IMR-90 (cell line): ENCODE results near the gene MYADM. TPM values are rescaled to one million over a fixed set of nuclear protein-coding genes. Genes with fewer than 3 reads are reported as not detected.

Source experiments
- ATAC-seq: fragments of 200-7000 bp; cut with Tn5 transposase; 2 replicates; pipeline ENCODE4 v1.9.1; 2020; ENCODE audit warnings: low read depth, mild to moderate bottlenecking, moderate library complexity
- BruUV-seq: library from RNA; stranded (reverse); fragments of 400-500 nt; replicated peaks from 2 replicates; lab custom pipeline; 2021; lab: Mats Ljungman, UMichigan
- CTCF ChIA-PET: fragments of 300-600 bp; formaldehyde crosslinking; extraction: SDS; loops from one replicate; lab custom pipeline; 2021; ENCODE audit warnings: antibody characterized with exemption; lab: Yijun Ruan, JAX
- POLR2A ChIA-PET: fragments of 300-600 bp; sonication (Branson Sonifier 250); formaldehyde crosslinking; loops from one replicate; lab custom pipeline; 2022; ENCODE audit warnings: antibody characterized with exemption; ENCODE audit not compliant: unreplicated experiment; lab: Charles Lee
- DNase-seq: peaks from one replicate; pipeline ENCODE4 v3.0.0; 2013
- H2AFZ ChIP-seq: replicated peaks from 2 replicates; pipeline ENCODE3; 2013; ENCODE audit warnings: low read length, mild to moderate bottlenecking; ENCODE audit not compliant: poor library complexity
- H2AK5ac ChIP-seq: 2 replicates; pipeline ENCODE4 v1.6.1; 2013; ENCODE audit warnings: low read depth, low read length, inconsistent platforms
- H2AK9ac ChIP-seq: replicated peaks from 2 replicates; pipeline ENCODE3; 2013; ENCODE audit warnings: mild to moderate bottlenecking, low read depth, low read length, moderate library complexity; ENCODE audit not compliant: poor library complexity
- H2BK120ac ChIP-seq: 2 replicates; pipeline ENCODE4 v1.6.1; 2013; ENCODE audit warnings: low read depth, low read length, inconsistent platforms
- H2BK15ac ChIP-seq: 3 replicates; pipeline ENCODE4 v1.6.1; 2013; ENCODE audit warnings: low read depth, low read length, inconsistent platforms
- H2BK20ac ChIP-seq: 2 replicates; pipeline ENCODE4 v1.6.1; 2013; ENCODE audit warnings: low read depth, mild to moderate bottlenecking, inconsistent platforms, low read length, moderate library complexity
- H2BK5ac ChIP-seq: 2 replicates; pipeline ENCODE4 v1.6.1; 2013; ENCODE audit warnings: mild to moderate bottlenecking, low read depth, low read length, inconsistent platforms; ENCODE audit not compliant: poor library complexity, severe bottlenecking
- H3K14ac ChIP-seq: replicated peaks from 2 replicates; pipeline ENCODE4 v1.6.1; 2013; ENCODE audit warnings: low read depth, low read length, inconsistent platforms
- H3K18ac ChIP-seq: 2 replicates; pipeline ENCODE4 v1.6.1; 2013; ENCODE audit warnings: low read depth, low read length, control low read depth
- H3K23ac ChIP-seq: 2 replicates; pipeline ENCODE4 v1.6.1; 2013; ENCODE audit warnings: low read depth, low read length, inconsistent platforms
- H3K27ac ChIP-seq: 2 replicates; pipeline ENCODE4 v1.5.1; 2013; ENCODE audit warnings: mild to moderate bottlenecking, control low read depth, low read length; ENCODE audit not compliant: insufficient read depth
- H3K27me3 ChIP-seq: 2 replicates; pipeline ENCODE4 v1.6.1; 2013; ENCODE audit warnings: low read length; ENCODE audit not compliant: control insufficient read depth, insufficient read depth
- H3K36me3 ChIP-seq: 2 replicates; pipeline ENCODE4 v1.6.1; 2013; ENCODE audit warnings: low read length, mixed read lengths; ENCODE audit not compliant: control insufficient read depth, insufficient read depth
- H3K4ac ChIP-seq: 2 replicates; pipeline ENCODE4 v1.6.1; 2013; ENCODE audit warnings: low read depth, low read length, inconsistent platforms
- H3K4me1 ChIP-seq: 2 replicates; pipeline ENCODE4 v1.6.1; 2013; ENCODE audit warnings: low read length, mixed read lengths; ENCODE audit not compliant: control insufficient read depth, insufficient read depth
- H3K4me2 ChIP-seq: 2 replicates; pipeline ENCODE4 v1.6.1; 2013; ENCODE audit warnings: low read depth, mild to moderate bottlenecking, control low read depth, low read length, moderate library complexity
- H3K4me3 ChIP-seq: 2 replicates; pipeline ENCODE4 v1.5.1; 2013; ENCODE audit warnings: low read depth, mild to moderate bottlenecking, control low read depth, low read length, moderate library complexity; ENCODE audit not compliant: insufficient read depth
- H3K56ac ChIP-seq: 2 replicates; pipeline ENCODE4 v1.6.1; 2013; ENCODE audit warnings: low read length, inconsistent platforms; ENCODE audit not compliant: insufficient read depth; ENCODE audit errors: extremely low read depth
- H3K79me1 ChIP-seq, 2 experiments: 2 replicates each; pipeline ENCODE4 v1.6.1; 2013; ENCODE audit warnings: low read length in 2 of 2, inconsistent platforms in 1 of 2, low read depth in 1 of 2
- H3K9ac ChIP-seq: 2 replicates; pipeline ENCODE4 v1.6.1; 2013; ENCODE audit warnings: low read depth, low read length, control low read depth
- H3K9me1 ChIP-seq: 2 replicates; pipeline ENCODE4 v1.6.1; 2013; ENCODE audit warnings: low read length, inconsistent platforms; ENCODE audit not compliant: insufficient read depth
- H3K9me3 ChIP-seq: 2 replicates; pipeline ENCODE4 v1.6.1; 2013; ENCODE audit warnings: low read length; ENCODE audit not compliant: control insufficient read depth, insufficient read depth
- H4K20me1 ChIP-seq: 2 replicates; pipeline ENCODE4 v1.6.1; 2013; ENCODE audit warnings: low read length, inconsistent platforms; ENCODE audit not compliant: insufficient read depth
- H4K5ac ChIP-seq: 2 replicates; pipeline ENCODE4 v1.6.1; 2013; ENCODE audit warnings: mild to moderate bottlenecking, low read depth, low read length, control low read depth
- H4K8ac ChIP-seq, 2 experiments: 2 replicates each; pipeline ENCODE4 v1.6.1; 2013; ENCODE audit warnings: low read depth in 2 of 2, low read length in 2 of 2, control low read depth in 1 of 2, inconsistent platforms in 1 of 2
- H4K91ac ChIP-seq: 2 replicates; pipeline ENCODE4 v1.6.1; 2013; ENCODE audit warnings: low read depth, low read length, inconsistent platforms; ENCODE audit not compliant: insufficient read depth
- BHLHE40 ChIP-seq: fragments of 150-350 bp; IDR thresholded peaks from 2 replicates; pipeline ENCODE4 v1.6.1; 2016; ENCODE audit warnings: mild to moderate bottlenecking, low read depth, low read length
- CEBPB ChIP-seq: IDR thresholded peaks from 2 replicates; pipeline ENCODE4 v1.6.1; 2012; ENCODE audit warnings: low read depth, low read length, improper control_type of control experiment
- CHD1 ChIP-seq: IDR thresholded peaks from 2 replicates; pipeline ENCODE4 v1.6.1; 2012; ENCODE audit warnings: low read depth, low read length, improper control_type of control experiment
- FOS ChIP-seq: fragments of 150-350 bp; IDR thresholded peaks from 2 replicates; pipeline ENCODE4 v1.6.1; 2016; ENCODE audit warnings: low read depth, low read length
- MAFK ChIP-seq: IDR thresholded peaks from 2 replicates; pipeline ENCODE4 v1.6.1; 2012; ENCODE audit warnings: low read depth, low read length, improper control_type of control experiment
- MAZ ChIP-seq: IDR thresholded peaks from 2 replicates; pipeline ENCODE4 v1.6.1; 2012; ENCODE audit warnings: low read depth, mild to moderate bottlenecking, low read length, improper control_type of control experiment, moderate library complexity, borderline replicate concordance
- MXI1 ChIP-seq: IDR thresholded peaks from 2 replicates; pipeline ENCODE4 v1.6.1; 2012; ENCODE audit warnings: low read depth, mild to moderate bottlenecking, low read length, moderate library complexity, borderline replicate concordance
- NFE2L2 ChIP-seq: fragments of 150-350 bp; IDR thresholded peaks from 2 replicates; pipeline ENCODE4 v1.6.1; 2016; ENCODE audit warnings: low read depth, mild to moderate bottlenecking, low read length
- POLR2A ChIP-seq: IDR thresholded peaks from 2 replicates; pipeline ENCODE4 v1.6.1; 2012; ENCODE audit warnings: mild to moderate bottlenecking, low read depth, low read length
- RAD21 ChIP-seq: IDR thresholded peaks from 2 replicates; pipeline ENCODE4 v1.6.1; 2012; ENCODE audit warnings: low read length, improper control_type of control experiment
- RCOR1 ChIP-seq: IDR thresholded peaks from 2 replicates; pipeline ENCODE4 v1.6.1; 2012; ENCODE audit warnings: mild to moderate bottlenecking, low read length, improper control_type of control experiment; ENCODE audit not compliant: insufficient replicate concordance
- RFX5 ChIP-seq: IDR thresholded peaks from 2 replicates; pipeline ENCODE4 v1.8.0; 2012; ENCODE audit warnings: low read depth, mild to moderate bottlenecking, low read length, moderate library complexity
- SMC3 ChIP-seq: fragments of 150-350 bp; IDR thresholded peaks from 2 replicates; pipeline ENCODE4 v1.6.1; 2016; ENCODE audit warnings: low read depth, mild to moderate bottlenecking, antibody characterized with exemption, low read length, moderate library complexity
- WGBS, 2 experiments: methylation state at CpG; one replicate each; pipeline versions ENCODE4 v1.1.5 to v1.1.7; 2013; ENCODE audit warnings: missing lambda C conversion rate in 2 of 2; ENCODE audit not compliant: insufficient read length in 1 of 2; ENCODE audit errors: extremely low coverage in 2 of 2; 5-methylcytosine and 5-hydroxymethylcytosine counted together
- dilution Hi-C: fragments of 300-500 bp; cut with HindIII; formaldehyde crosslinking; loops from one replicate; pipeline ENCODE4 v1.14.3; 2018; ENCODE audit warnings: low sequenced_read_pairs; ENCODE audit not compliant: unreplicated experiment
- in situ Hi-C: fragments of 300-500 bp; cut with MboI; formaldehyde crosslinking; loops from 3 replicates; pipeline ENCODE4 v1.14.3; 2019; ENCODE audit warnings: low sequenced_read_pairs, inconsistent platforms, mixed read lengths
- intact Hi-C: fragments of 100-400 bp; cut with micrococcal nuclease; formaldehyde crosslinking; loops from 2 replicates; pipeline ENCODE4 v1.10.0; 2022
- polyA plus RNA-seq, 3 experiments: library from polyadenylated mRNA; depleted of rRNA; stranded (reverse); fragments of >200 nt; gene quantifications; 2 replicates each; pipeline ENCODE4 v1.2.3, GENCODE V29; 2012; ENCODE audit warnings: low replicate concordance in 1 of 3
- total RNA-seq: library from RNA; depleted of rRNA; stranded (reverse); fragments of >200 nt; gene quantifications from 2 replicates; pipeline ENCODE4 v1.2.3, GENCODE V29; 2012
- TF ChIP-seq, protein P1 (sequence below): fragments of 150-350 bp; IDR thresholded peaks from 2 replicates; pipeline ENCODE4 v1.6.1; 2016; ENCODE audit warnings: low read depth, mild to moderate bottlenecking, low read length, moderate library complexity, borderline replicate concordance
- TF ChIP-seq, protein P2 (sequence below): conservative IDR thresholded peaks from 2 replicates; pipeline ENCODE4 v1.5.1; 2012; ENCODE audit warnings: mild to moderate bottlenecking, low read depth, low read length, improper control_type of control experiment
- TF ChIP-seq, protein P3 (sequence below): fragments of 150-350 bp; IDR thresholded peaks from 2 replicates; pipeline ENCODE4 v1.6.1; 2017; ENCODE audit warnings: mild to moderate bottlenecking, antibody characterized with exemption, low read length, low read depth

MYADM gene
- total and polyA plus RNA-seq, 2 of the 4 experiments (the other 2 are of a cell fraction): 4.8 to 96.1 TPM

DNA sequence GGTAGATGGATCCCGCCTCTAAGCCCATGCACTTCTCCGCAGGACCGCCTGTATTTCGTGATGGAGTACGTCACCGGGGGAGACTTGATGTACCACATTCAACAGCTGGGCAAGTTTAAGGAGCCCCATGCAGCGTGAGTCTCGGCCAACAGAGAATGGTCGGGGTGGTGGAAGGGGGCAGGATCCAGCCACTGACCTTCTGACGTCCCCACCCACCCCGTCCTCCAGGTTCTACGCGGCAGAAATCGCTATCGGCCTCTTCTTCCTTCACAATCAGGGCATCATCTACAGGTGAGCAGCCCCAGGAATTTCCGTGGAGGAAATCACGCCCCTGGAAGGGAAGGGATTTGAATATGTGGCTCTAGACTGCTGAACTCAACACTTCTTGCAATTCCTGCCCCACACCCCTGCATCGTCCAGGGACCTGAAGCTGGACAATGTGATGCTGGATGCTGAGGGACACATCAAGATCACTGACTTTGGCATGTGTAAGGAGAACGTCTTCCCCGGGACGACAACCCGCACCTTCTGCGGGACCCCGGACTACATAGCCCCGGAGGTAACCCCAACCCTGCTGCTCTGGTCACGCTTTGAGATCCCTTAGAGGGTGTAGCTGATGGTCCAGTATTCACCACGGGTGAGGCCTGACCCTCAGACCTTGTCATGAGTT lies 32.6 kb downstream of the MYADM start:
- Histone ChIP-seq H3K4me1 (no peaks in the 10 kb centered on the region), H2AK9ac (no peak overlapping the region), H3K79me1 (no peaks in the 10 kb centered on the region), H3K23ac (no peak overlapping the region), H3K4me2 (no peak overlapping the region), H3K27ac (no peak overlapping the region), H3K36me3 (no peaks in the 10 kb centered on the region), H2BK5ac (no peak overlapping the region), H2BK20ac (no peak overlapping the region), H3K56ac (no peak overlapping the region), H2BK15ac (no peak overlapping the region), H3K4ac (no peak overlapping the region), H3K18ac (no peak overlapping the region), H2AFZ (no peak overlapping the region), H3K4me3 (no peak overlapping the region), H2AK5ac (no peak overlapping the region), H2BK120ac (no peak overlapping the region), H3K9me1 (no peaks in the 10 kb centered on the region), H4K5ac (no peak overlapping the region), H3K14ac (no peak overlapping the region), H4K91ac (no peak overlapping the region), H3K27me3 (peaks cover 14% of the 10 kb centered on the region; the same call in 1 of the 2 replicates), H4K20me1 (no peaks in the 10 kb centered on the region), H3K9ac (no peak overlapping the region), H3K9me3 (no peaks in the 10 kb centered on the region), H4K8ac (no peak overlapping the region)
- ChIA-PET CTCF (no interaction called here), POLR2A (no interaction called here)
- intact Hi-C loops: no loop called here
- dilution Hi-C loops: no loop called here
- no TSS peak for BruUV-seq
- 98% methylated on average over 8 of the region's 27 CpGs; no CpG with 5 or more reads in 1 of the 2 experiments for WGBS, 2 experiments
- in situ Hi-C loops: no loop called here
- TF ChIP-seq, protein P1, sequence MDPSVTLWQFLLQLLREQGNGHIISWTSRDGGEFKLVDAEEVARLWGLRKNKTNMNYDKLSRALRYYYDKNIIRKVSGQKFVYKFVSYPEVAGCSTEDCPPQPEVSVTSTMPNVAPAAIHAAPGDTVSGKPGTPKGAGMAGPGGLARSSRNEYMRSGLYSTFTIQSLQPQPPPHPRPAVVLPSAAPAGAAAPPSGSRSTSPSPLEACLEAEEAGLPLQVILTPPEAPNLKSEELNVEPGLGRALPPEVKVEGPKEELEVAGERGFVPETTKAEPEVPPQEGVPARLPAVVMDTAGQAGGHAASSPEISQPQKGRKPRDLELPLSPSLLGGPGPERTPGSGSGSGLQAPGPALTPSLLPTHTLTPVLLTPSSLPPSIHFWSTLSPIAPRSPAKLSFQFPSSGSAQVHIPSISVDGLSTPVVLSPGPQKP: no peak
- no peak for TF ChIP-seq POLR2A
- TF ChIP-seq, protein P2, sequence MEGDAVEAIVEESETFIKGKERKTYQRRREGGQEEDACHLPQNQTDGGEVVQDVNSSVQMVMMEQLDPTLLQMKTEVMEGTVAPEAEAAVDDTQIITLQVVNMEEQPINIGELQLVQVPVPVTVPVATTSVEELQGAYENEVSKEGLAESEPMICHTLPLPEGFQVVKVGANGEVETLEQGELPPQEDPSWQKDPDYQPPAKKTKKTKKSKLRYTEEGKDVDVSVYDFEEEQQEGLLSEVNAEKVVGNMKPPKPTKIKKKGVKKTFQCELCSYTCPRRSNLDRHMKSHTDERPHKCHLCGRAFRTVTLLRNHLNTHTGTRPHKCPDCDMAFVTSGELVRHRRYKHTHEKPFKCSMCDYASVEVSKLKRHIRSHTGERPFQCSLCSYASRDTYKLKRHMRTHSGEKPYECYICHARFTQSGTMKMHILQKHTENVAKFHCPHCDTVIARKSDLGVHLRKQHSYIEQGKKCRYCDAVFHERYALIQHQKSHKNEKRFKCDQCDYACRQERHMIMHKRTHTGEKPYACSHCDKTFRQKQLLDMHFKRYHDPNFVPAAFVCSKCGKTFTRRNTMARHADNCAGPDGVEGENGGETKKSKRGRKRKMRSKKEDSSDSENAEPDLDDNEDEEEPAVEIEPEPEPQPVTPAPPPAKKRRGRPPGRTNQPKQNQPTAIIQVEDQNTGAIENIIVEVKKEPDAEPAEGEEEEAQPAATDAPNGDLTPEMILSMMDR: no peak
- TF ChIP-seq CEBPB: no peak
- TF ChIP-seq RCOR1: no peak
- no peak for TF ChIP-seq RAD21
- no peak for TF ChIP-seq NFE2L2
- TF ChIP-seq, protein P3, sequence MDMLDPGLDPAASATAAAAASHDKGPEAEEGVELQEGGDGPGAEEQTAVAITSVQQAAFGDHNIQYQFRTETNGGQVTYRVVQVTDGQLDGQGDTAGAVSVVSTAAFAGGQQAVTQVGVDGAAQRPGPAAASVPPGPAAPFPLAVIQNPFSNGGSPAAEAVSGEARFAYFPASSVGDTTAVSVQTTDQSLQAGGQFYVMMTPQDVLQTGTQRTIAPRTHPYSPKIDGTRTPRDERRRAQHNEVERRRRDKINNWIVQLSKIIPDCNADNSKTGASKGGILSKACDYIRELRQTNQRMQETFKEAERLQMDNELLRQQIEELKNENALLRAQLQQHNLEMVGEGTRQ: no peak
- TF ChIP-seq CHD1: no peak
- no peak for TF ChIP-seq SMC3
- TF ChIP-seq MAFK: no peak
- TF ChIP-seq MAZ: no peak
- TF ChIP-seq FOS: no peak
- no peak for TF ChIP-seq BHLHE40
- no peak for TF ChIP-seq RFX5
- TF ChIP-seq MXI1: no peak
- no peak for DNase-seq
- no peak for ATAC-seq
